Left cardiac atrium (tissue), 4 donors: ENCODE data around the gene RHCE. TPM values are rescaled to one million over a fixed set of nuclear protein-coding genes. Genes with fewer than 3 reads are reported as not detected.
"Not testable (repeated sequence)": the region's sequence is repeated elsewhere in the genome, so short reads cannot be mapped to it uniquely, and the experiment has no call there.

Experiments used
- ATAC-seq, 2 donors: fragments of 200-7000 bp; cut with Tn5 transposase; one replicate each; pipeline ENCODE4 v1.9.1; 2020; ENCODE audit warnings: mild to moderate bottlenecking in 2 of 2, moderate library complexity in 2 of 2
- DNase-seq: peaks from one replicate; pipeline ENCODE4 v3.0.0-alpha.2; 2020
- intact Hi-C, 2 donors: fragments of 100-400 bp; cut with DNase I; formaldehyde crosslinking; loops; one replicate each; pipeline versions ENCODE4 v1.14.1 to v1.15.1; 2022 to 2023
- total RNA-seq, 2 donors: library from RNA; stranded (reverse); fragmentation: NEBNext Ultra II Directional; extraction: Animal tissue kit (Norgen Biotek cat#: 25700); gene quantifications; one replicate each; pipeline ENCODE4 v1.2.1, GENCODE V29; 2021
- donor health status: DM: no; HTN: yes; CAD: no.
- donor health status: DM: no; HTN: yes; CAD: no; lungs with severe emphysema.
- donor health status: DM: yes; HTN: yes; CAD: no.
- donor health status: Dilated cardiomyopathy.

Gene RHCE
- total RNA-seq, 2 donors from 2014 or later, result 0.65 to 0.71 TPM

DNA sequence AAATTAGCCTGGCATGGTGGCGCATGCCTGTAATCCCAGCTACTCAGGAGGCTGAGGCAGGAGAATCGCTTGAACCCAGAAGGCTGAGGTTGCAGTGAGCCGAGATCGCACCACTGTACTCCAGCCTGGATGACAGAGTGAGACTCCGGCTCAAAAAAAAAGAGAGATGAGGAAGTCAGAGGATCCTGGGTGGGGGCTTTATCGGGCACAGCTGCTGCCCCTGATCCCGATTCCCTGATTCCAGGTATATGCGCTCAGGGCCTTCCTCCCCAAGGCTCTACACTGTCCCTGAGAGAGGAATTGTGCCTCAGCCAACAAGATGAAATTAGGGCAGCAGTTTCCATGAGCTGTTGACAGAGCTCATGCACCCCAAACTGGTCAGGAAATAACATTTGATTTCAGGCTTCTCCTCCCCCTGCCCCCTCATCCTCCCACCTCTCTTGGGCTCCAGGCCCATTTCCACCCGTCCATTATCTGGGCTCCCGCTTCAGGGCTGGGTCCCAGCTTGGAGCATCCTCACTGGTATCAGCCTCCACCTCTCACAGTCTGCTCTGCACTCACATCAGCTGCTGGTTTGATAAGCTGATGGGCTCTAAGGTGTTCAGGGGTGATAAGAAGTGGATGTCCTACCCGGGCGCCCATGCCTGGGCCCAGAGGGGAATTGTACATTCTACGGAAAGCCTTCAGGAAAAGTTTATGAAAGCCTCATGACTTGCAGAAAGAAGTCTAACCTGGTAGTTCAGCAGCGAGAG, 7.6 kb downstream of the RHCE start:
- intact Hi-C loops, ATAC-seq: not testable (repeated sequence)

DNA sequence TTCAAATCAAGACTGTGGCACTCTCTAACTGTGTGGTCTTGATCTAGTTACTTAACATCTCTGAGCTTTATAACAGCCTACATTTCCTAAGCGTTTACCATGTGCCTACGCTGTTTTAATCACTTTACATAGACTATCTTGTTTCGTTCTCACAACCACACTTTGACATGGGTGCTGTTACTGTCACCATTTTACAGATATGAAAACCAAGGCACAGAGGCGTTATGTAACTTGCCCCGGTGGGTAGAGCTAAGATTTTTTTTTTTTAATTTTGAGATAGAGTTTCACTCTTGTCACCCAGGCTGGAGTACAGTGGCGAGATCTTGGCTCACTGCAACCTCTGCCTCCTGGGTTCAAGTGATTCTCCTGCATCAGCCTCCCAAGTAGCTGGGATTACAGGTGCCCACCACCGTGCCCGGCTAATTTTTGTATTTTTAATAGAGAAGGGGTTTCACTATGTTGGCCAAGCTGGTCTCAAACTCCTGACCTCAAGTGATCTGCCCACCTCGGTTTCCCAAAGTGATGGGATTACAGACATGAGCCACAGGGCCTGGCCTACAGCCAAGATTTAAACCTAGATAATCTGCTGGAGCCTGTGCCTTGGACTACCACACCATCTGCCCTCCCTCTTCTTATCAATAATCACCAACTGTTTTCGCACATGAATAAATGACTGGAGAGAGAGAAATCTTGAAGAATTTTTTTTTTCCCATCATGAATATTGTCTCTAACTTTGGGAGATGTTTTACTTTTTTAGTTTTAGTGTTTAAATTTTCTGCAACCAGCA, 10.8 kb downstream of the RHCE start:
- not testable (repeated sequence) for ATAC-seq, DNase-seq
- intact Hi-C loops, result loop anchor here in 1 of 2 donors (10.0 kb wide), 1 partner anchor 115 kb away; no protein-coding TSS in a partner anchor

More for the DNA sequence above, 7.6 kb downstream of the RHCE start:
- DNase-seq, result not testable (repeated sequence)

DNA sequence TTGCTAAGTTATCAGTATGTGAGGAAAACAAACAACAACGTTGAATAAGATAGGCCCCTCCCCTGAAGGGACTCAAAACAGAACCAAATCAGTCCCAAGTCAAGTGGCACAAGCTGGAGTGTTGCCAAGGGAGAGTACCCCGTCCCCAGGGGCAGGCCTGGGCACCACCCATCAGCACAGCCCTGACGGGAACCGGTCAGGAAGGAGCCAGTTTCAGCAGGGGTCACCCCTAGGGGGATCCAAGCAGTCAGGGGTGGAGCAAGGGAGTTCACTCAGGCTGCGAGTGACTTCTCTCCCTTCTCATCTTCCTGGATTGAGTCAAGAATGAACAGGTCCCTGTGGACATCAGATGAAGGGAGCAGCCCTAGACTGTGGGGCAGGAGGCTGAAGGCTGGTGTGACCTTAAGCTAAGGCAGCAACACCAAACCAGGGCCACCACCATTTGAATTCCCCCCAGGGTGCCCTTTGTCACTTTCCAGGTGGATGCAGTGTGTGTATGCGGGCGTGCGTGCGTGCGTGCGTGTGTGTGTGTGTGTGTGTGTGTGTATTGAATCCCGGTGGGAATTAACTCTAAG, 14.8 kb downstream of the RHCE start:
- not testable (repeated sequence) for DNase-seq, ATAC-seq
- intact Hi-C loops, result loop anchor here in 1 of 2 donors (10.0 kb wide), 1 partner anchor 119 kb away; no protein-coding TSS in a partner anchor

DNA sequence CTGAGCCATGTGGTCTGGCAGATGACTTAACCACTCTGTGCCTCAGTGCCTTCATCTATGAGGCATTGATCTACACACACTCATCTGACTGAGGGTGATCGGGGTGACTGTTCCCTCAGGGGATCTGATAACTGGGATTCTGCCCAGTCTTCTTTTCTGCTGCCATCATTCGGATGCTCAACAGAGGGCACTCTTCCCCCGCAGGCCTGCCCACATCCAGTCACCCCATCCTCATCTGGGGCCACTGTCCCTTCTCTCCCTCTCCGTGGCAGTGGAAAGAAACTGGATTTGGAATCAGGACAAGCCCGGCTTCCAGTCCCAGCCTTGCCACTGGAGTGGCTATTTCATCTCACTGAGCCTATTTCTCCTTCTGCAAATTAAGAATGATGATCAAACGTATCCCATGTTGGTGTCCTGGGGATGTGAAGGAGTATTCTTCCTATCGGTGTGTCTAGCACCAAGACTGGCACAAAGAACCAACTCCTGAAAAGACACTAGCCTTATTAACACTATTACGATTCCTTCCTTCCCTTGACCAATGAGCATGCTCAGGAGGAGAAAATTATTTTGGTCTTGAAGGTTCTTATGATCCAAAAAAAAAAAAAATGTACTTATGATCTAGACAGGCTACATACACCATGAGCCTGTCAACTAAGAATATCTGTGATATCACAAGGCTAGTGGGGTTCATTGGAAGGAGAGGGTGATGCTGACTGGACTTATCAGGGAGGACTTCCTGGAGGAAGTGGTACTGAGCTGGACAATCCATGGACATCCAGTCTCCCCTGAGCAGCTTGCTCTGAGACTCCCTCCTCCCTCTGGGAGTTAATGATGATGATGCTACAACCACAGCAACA, 17.4 kb downstream of the RHCE start:
- peak; percentile 78 to 82 for ATAC-seq
- intact Hi-C loops, result loop anchor here (5.0 to 10.0 kb wide), 2 partner anchors 119 to 122 kb away; no protein-coding TSS in a partner anchor
- not testable (repeated sequence) for DNase-seq

DNA sequence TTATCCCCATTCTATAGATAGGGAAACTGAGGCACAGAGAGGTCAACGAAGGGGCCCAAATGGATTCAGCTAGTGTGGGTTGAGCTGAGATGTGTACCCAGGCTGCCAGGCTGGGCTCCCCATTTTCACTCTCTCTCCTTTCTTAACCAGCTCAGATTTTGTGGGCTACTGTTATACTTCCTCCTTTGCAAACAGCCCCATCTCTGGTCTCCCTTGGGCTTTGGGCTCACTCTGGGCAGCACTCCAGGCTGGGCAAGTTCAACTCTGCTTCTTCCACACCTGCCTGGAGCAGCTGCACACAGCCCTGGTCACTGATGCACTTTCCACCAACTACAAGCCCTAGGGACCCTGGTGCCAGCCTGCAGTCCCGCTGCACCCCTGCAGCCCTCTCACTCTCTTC, 22.5 kb downstream of the RHCE start:
- intact Hi-C loops, DNase-seq, ATAC-seq: not testable (repeated sequence)

DNA sequence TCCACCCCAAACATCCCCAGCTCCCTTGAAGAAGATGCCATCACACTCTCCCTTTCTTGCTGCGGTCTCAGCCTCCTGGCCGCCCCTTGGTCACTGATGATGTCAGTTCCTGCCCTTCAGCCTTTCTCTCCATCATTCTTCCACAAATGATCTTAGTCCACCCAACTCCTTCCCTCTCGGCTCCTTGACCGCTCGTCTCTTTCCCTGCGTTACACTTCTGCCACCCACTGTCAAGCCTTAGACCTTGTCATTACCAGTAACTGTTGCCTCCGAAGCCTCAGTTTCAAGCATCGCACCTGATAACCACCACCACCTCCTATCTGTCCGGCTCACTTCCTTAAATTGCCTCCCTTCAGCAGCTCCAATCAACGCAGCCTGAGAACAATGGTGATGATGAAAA, 23.1 kb downstream of the RHCE start:
- DNase-seq, intact Hi-C loops: not testable (repeated sequence)
- ATAC-seq, result peak; percentile 61 to 80

DNA sequence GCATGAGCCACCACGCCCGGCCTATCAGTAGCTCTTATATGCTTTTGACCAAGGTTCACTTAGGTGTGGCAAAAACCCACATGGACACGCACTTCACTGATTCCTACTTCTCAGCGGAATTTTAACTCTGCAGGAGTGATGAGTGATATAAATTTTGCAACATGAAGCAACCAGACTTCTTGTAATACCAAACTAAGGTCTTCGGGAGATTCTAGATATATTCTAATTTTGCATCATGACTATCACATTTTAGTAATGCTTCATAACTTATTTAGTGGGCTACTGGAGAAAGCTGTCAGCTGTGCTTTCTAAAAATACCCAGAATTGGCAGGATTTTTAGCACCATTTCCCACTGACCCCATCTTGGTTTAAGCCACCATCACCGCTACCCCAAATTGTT, 27.8 kb downstream of the RHCE start:
- intact Hi-C loops, result no loop called here
- DNase-seq, result no peak
- ATAC-seq, result no peak

DNA sequence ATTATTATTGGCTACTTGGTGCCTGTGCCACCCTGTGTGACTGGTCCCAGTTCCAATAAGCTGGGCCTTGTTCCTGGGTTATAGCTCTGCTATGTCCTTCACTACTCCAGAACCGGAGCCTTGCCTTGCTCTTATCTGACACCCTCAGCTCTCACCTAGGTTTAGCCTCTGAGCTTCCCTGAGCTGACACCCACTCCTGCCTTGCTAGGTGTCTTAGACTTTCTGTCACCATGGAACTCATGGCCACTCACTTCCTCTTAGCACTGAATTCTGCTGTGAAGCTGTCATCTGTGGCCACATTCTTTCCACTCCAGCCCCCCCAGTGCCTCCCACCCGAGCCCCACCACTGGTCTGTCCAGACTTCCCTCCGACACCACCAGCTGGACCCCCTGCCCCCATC, 30.9 kb downstream of the RHCE start:
- DNase-seq, intact Hi-C loops: not testable (repeated sequence)
- ATAC-seq, result peak in 1 of 2 donors; percentile 36

DNA sequence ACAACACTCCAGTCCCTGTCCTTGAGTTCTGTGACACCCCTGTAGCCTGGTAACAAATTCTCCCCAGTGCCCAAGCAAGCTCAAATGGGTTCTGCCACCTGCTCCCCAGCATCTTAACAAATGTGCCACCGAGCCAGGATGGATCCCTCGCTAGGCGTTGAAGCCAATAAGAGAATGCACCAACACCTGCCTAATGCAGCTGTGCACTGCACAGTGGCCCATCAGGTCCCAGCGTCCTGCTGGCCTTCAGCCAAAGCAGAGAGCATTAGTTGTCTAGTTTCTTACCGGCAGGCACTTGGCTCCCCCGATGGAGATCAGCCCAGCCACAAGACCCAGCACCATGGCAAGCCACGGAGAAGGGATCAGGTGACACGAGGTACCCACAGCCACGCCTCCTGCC, 31.9 kb downstream of the RHCE start:
- intact Hi-C loops, DNase-seq, ATAC-seq: not testable (repeated sequence)

DNA sequence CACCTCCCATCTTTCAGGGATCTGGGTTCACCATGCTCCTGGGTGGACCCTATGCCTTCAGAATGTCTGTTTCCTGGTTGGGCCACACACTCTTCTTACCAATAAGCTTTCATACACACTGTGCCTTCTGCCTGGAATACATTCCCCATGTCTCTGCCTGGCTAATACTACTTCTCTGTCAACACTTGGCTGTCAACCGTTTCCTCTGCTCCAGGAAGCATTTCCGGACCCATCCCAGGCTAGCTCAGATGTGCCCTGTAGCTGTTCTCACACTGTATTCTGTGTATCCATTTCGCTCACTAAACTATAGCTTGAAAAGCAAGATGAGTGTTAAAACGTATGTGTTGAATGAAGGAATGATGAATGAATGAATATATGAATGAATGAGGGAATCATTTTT, 33.5 kb downstream of the RHCE start:
- DNase-seq, ATAC-seq, intact Hi-C loops: not testable (repeated sequence)

DNA sequence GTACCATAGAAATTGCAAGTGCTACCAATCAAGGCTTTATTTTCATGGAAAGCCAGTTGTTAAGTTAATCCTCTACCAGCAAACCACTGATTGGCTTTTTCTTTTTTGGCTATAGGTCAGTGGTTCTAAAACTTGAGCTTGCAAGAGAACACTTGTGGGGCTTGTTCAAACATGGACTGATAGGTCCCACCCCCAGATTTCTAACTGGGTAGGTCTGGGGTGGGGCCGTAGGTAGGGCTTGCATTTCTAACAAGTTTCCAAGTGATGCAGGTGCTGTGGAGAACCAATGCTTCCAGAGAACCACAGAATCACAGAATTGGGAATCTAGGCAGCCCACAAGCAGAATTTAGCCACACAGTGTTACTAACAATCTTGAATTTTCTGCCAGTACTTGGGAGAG, 36.8 kb downstream of the RHCE start:
- DNase-seq, ATAC-seq, intact Hi-C loops: not testable (repeated sequence)

DNA sequence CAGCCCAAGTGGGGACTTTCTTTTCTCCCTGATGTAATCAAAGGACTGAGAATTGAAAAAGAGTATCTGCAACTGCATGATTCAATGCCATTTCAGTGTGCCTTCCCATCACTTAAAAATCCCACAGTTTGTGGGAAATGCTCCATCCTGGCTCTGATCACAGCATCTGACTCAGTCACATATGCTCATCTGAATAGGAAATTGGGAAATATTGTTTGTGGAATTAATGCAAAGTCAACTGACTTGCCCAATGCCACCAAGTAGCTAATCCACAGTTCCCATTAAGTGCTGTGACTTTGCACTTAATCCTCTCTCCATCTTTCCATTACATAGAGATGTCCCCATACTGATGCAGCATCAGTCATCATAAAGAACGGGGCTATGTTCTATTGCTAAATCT, 37.5 kb downstream of the RHCE start:
- ATAC-seq, DNase-seq, intact Hi-C loops: not testable (repeated sequence)

DNA sequence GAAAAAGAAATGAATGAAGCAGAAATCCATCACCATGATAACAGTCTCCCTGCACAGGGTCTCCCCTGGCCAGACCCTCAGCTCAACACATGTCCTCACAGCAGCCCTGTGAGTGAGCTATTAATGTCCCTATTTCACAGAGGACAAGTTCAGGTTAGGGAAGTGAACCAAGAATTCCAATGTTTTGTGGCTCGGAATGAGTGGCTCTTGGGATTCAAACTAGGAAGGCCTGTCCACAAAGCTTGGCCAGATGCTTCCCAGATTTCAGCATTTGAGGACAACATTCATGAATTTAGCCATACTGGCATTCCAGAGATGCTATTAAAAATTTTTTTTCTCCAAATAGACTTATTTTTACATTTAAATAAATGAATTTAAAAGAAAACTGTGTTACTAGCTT, 38.1 kb downstream of the RHCE start:
- ATAC-seq, intact Hi-C loops, DNase-seq: not testable (repeated sequence)

DNA sequence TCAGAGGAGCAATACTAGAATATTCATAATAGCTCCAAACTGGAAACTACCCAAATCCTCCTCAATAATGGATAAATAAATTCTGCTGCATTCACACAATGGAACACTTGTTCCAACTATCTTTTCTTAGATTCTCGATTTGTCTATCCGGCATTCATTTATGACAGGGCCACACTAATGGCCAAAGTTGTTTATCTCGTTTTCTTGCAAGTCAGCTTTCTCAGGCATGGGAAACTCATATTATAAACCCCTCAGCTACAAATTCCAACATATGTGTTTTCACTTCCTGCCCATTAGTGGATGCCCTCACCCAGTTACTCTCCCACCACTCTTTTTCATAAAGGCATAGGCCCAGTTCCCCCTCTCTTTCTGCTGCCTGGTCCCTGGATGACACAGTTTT, 42.3 kb downstream of the RHCE start:
- DNase-seq, ATAC-seq, intact Hi-C loops: not testable (repeated sequence)

DNA sequence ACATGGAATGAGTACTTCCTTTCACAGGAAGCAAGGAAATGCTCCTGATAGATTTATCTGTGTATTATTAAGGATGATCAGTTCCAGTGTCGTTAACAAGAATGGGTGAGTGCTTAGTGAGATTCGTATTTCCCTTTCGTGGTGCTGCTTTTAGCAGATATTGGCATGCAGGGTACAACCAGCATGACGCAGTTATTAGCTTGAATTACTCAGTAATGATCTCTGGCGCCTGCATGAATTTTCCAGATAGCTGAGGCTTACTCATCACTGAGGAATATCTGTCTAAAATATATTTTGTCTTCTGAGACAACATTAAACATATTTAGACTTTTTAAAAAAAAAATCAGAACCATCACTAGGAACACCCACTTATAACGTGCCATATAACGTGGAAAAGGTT, 48.9 kb downstream of the RHCE start:
- DNase-seq, intact Hi-C loops: not testable (repeated sequence)
- ATAC-seq, result peak; percentile 65 to 90

DNA sequence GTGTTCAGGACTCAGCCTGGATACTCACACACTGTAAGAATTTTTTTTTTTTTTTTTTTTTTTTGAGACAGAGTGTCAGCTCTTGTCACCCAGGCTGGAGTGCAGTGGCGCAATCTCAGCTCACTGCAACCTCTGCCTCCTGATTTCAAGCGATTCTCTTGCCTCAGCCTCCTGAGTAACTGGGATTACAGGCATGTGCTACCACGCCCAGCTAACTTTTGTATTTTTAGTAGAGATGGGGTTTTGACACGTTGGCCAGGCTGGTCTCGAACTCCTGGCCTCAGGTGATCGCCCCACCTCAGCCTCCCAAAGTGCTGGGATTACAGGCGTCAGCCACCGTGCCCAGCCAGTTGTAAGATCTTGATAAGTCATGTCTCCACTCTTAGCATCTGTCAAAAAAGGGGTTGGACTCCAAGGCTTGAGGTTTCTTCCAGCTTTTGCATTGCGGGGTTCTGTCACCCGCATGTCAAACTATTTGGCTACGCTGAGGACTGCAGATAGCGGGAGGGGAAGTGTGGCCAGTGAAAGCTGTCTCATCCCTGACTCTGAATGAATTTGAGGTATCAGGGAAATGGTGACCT, 50.8 kb downstream of the RHCE start:
- ATAC-seq, DNase-seq, intact Hi-C loops: not testable (repeated sequence)

DNA sequence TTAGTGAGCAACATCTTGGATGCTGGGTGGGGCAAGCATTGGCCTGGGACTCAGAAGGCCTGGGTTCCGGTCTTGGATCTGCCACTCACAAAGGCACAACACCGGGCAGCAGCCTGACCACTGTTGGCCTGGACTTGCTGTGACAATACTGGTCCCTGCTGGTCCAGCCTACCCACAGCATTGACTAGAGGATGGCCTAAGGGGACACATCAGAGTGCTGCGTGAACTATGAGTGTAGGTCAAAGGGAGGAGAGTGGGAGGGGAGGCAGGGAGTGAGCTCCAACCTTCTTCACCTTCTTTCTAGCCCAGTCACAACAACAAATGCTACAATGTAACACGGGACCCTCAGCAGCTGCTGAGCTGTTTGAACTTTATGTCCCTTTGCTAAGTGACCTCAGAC, 51.4 kb downstream of the RHCE start:
- DNase-seq (no peak), ATAC-seq (no peak)
- intact Hi-C loops, result no loop called here
